GM19240 (cell line): Measurements from ENCODE around the gene DNASE1L3.
A peak's percentile ranks its signal among the peaks of the same experiment; 100 is the strongest.

ENCODE experiments used
- DNase-seq: peaks from one replicate; pipeline ENCODE4 v3.0.0; 2011; ENCODE audit warnings: low spot score; ENCODE audit not compliant: insufficient read length

Gene DNASE1L3

GRCh38 chr3:58179235-58180098 lies 31.3 kb downstream of the DNASE1L3 start:
- no peak for DNase-seq

GRCh38 chr3:58178528-58179234 lies 32.1 kb downstream of the DNASE1L3 start:
- no peak for DNase-seq

- peak; percentile 68 for DNase-seq
These were observed 32.8 kb downstream of the DNASE1L3 start for GRCh38 chr3:58177747-58178527.

GRCh38 chr3:58176827-58177489 lies 33.8 kb downstream of the DNASE1L3 start:
- DNase-seq = no peak

- no peak for DNase-seq
These were observed 34.6 kb downstream of the DNASE1L3 start for GRCh38 chr3:58176185-58176530.

- no peak for DNase-seq
These were observed 35.2 kb downstream of the DNASE1L3 start for GRCh38 chr3:58175437-58176184.

- DNase-seq = no peak
These were observed 35.7 kb downstream of the DNASE1L3 start for GRCh38 chr3:58175187-58175436.

GRCh38 chr3:58173669-58174398 lies 36.9 kb downstream of the DNASE1L3 start:
- peak; percentile 23 for DNase-seq

GRCh38 chr3:58173029-58173668 lies 37.6 kb downstream of the DNASE1L3 start:
- DNase-seq = no peak

GRCh38 chr3:58171126-58171525 lies 39.6 kb downstream of the DNASE1L3 start:
- no peak for DNase-seq

GRCh38 chr3:58170376-58170775 lies 40.4 kb downstream of the DNASE1L3 start:
- no peak for DNase-seq

- no peak for DNase-seq
These were observed 41.4 kb downstream of the DNASE1L3 start for GRCh38 chr3:58169371-58169770.

GRCh38 chr3:58168498-58168897 lies 42.3 kb downstream of the DNASE1L3 start:
- DNase-seq = no peak

- peak; percentile 84 for DNase-seq
These were observed 43.1 kb downstream of the DNASE1L3 start for GRCh38 chr3:58167431-58168351.

- DNase-seq = no peak
These were observed 45.6 kb downstream of the DNASE1L3 start for GRCh38 chr3:58164906-58165821.

- no peak for DNase-seq
These were observed 46.4 kb downstream of the DNASE1L3 start for GRCh38 chr3:58164199-58164879.

- no peak for DNase-seq
These were observed 47.5 kb downstream of the DNASE1L3 start for GRCh38 chr3:58163234-58163633.
